ENCODE measurements around the gene PLIN3. TPM values are rescaled to one million over a fixed set of nuclear protein-coding genes. Genes with fewer than 3 reads are reported as not detected.

Gene PLIN3
- total RNA-seq, 1 experiment from 2014 or later = 157 TPM

DNA sequence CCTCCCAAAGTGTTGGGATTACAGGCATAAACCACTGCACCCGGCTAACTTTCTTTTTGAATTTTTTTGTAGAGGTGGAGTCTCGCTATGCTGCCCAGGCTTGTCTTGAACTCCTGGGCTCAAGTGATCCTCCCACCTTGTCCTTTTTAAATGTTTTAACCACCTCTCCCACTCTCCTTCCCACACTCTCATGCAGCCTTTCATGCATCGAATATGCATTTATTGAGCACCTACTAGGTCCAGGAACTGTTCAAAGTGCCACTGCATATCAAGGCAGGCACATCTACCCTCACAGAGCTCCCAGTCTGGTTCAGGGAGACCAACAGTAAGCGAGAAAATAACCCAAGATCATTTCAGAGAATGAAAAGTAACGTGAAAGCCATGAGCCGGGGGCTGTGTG lies 37.1 kb downstream of the PLIN3 start:
- DNase-seq (ENCODE audit: low read depth, low spot score) (no peak), ATAC-seq (no peak)
- no peaks in the 10 kb centered on the region for H3K9me3 ChIP-seq (ENCODE audit: control insufficient read depth, insufficient read depth, low read depth, low read length)
- H3K4me3 ChIP-seq (ENCODE audit: low read depth in 2 of 2, low read length in 2 of 2) = peak overlapping the region; percentile 63 to 85
- peak overlapping the region; percentile 92 for H3K27ac ChIP-seq (ENCODE audit: low read length)
- H3K36me3 ChIP-seq (ENCODE audit: control insufficient read depth, insufficient read depth, low read length) = peaks cover 3% of the 10 kb centered on the region; the same call in 1 of the 2 replicates
- BruUV-seq (replicated peaks) = no TSS peak
- ChIA-PET POLR2A (no interaction called here), CTCF (no interaction called here)
- H3K4me1 ChIP-seq (ENCODE audit: control insufficient read depth, insufficient read depth, low read length) = no peaks in the 10 kb centered on the region; the same call in none of the 2 replicates
- in situ Hi-C loops (cut with HindIII; ENCODE audit: low pct_unique_long_range_greater_than_20kb, low sequenced_read_pairs) (no loop called here), intact Hi-C loops (cut with micrococcal nuclease; ENCODE audit: unreplicated experiment) (no loop called here)
- TF ChIP-seq POLR2AphosphoS5 (IDR thresholded peaks at IDR 0.05; ENCODE audit: low read depth, low read length) = no peak
- TF ChIP-seq SIN3A (IDR thresholded peaks at IDR 0.05; ENCODE audit: borderline replicate concordance, insufficient read depth, low read depth, low read length) = no peak
- TF ChIP-seq, protein P1, sequence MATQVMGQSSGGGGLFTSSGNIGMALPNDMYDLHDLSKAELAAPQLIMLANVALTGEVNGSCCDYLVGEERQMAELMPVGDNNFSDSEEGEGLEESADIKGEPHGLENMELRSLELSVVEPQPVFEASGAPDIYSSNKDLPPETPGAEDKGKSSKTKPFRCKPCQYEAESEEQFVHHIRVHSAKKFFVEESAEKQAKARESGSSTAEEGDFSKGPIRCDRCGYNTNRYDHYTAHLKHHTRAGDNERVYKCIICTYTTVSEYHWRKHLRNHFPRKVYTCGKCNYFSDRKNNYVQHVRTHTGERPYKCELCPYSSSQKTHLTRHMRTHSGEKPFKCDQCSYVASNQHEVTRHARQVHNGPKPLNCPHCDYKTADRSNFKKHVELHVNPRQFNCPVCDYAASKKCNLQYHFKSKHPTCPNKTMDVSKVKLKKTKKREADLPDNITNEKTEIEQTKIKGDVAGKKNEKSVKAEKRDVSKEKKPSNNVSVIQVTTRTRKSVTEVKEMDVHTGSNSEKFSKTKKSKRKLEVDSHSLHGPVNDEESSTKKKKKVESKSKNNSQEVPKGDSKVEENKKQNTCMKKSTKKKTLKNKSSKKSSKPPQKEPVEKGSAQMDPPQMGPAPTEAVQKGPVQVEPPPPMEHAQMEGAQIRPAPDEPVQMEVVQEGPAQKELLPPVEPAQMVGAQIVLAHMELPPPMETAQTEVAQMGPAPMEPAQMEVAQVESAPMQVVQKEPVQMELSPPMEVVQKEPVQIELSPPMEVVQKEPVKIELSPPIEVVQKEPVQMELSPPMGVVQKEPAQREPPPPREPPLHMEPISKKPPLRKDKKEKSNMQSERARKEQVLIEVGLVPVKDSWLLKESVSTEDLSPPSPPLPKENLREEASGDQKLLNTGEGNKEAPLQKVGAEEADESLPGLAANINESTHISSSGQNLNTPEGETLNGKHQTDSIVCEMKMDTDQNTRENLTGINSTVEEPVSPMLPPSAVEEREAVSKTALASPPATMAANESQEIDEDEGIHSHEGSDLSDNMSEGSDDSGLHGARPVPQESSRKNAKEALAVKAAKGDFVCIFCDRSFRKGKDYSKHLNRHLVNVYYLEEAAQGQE (IDR thresholded peaks at IDR 0.05; ENCODE audit: insufficient read depth in 1 of 2, low read depth in 2 of 2, low read length in 1 of 2) = no peak
- TF ChIP-seq, protein P2, sequence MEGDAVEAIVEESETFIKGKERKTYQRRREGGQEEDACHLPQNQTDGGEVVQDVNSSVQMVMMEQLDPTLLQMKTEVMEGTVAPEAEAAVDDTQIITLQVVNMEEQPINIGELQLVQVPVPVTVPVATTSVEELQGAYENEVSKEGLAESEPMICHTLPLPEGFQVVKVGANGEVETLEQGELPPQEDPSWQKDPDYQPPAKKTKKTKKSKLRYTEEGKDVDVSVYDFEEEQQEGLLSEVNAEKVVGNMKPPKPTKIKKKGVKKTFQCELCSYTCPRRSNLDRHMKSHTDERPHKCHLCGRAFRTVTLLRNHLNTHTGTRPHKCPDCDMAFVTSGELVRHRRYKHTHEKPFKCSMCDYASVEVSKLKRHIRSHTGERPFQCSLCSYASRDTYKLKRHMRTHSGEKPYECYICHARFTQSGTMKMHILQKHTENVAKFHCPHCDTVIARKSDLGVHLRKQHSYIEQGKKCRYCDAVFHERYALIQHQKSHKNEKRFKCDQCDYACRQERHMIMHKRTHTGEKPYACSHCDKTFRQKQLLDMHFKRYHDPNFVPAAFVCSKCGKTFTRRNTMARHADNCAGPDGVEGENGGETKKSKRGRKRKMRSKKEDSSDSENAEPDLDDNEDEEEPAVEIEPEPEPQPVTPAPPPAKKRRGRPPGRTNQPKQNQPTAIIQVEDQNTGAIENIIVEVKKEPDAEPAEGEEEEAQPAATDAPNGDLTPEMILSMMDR (IDR thresholded peaks at IDR 0.05) = no peak
- TF ChIP-seq TCF7L2 (IDR thresholded peaks at IDR 0.05; ENCODE audit: low read depth, low read length) = no peak
- no peaks in the 10 kb centered on the region for H3K27me3 ChIP-seq (ENCODE audit: control insufficient read depth, insufficient read depth, low read length)

DNA sequence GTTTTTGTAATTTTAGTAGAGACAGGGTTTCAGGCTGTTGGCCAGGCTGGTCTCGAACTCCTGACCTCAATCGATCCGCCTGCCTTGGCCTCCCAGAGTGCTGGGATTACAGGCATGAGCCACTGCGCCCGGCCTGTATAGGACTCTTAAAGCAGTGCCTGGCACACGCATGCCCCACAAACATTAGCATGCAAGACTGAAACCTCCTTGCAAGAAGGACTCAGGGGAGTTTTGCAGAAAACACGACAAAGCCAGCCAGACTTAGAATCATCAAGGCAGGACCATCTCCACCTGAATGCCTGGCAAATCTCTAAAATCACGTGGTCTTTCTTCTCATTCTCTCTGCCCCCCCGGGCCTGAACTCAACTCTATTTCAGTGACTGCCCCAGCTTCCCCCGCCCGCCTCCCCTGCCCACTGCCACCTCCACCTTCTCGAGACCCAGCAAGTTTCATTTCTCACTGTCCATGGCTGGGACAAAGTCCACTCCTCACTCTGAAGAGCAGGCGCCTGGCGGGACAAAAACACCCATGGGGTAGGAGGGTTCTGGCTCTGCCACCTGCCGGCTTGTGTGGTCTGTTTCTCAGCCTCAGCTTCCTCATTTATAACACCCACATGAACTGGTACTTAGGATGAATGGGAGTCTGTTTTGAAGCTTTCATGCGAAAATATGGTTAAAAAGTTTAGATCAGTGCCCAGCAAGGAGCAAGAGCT lies 38.3 kb downstream of the PLIN3 start:
- intact Hi-C loops (cut with micrococcal nuclease; ENCODE audit: unreplicated experiment) = no loop called here
- in situ Hi-C loops (cut with HindIII; ENCODE audit: low pct_unique_long_range_greater_than_20kb, low sequenced_read_pairs) = no loop called here
- H3K36me3 ChIP-seq (ENCODE audit: control insufficient read depth, insufficient read depth, low read length) = peaks cover 3% of the 10 kb centered on the region; the same call in 1 of the 2 replicates
- POLR2A ChIA-PET = interaction anchor here (0.7 kb wide), 1 partner anchor 50 kb away, joined by 12 read pairs; no protein-coding TSS in a partner anchor
- DNase-seq (ENCODE audit: low read depth, low spot score) = no peak
- ATAC-seq = no peak
- H3K4me1 ChIP-seq (ENCODE audit: control insufficient read depth, insufficient read depth, low read length) = no peaks in the 10 kb centered on the region; the same call in none of the 2 replicates
- no TSS peak for BruUV-seq (replicated peaks)
- H3K4me3 ChIP-seq (ENCODE audit: low read depth in 2 of 2, low read length in 2 of 2) = no peak overlapping the region
- CTCF ChIA-PET = interaction anchor here (0.5 to 0.7 kb wide), 2 partner anchors 20 to 846 kb away, joined by 4 to 7 read pairs; no protein-coding TSS in a partner anchor
- no peak overlapping the region for H3K27ac ChIP-seq (ENCODE audit: low read length)
- no peaks in the 10 kb centered on the region for H3K27me3 ChIP-seq (ENCODE audit: control insufficient read depth, insufficient read depth, low read length)
- no peaks in the 10 kb centered on the region for H3K9me3 ChIP-seq (ENCODE audit: control insufficient read depth, insufficient read depth, low read depth, low read length)
- TF ChIP-seq, protein P2 (IDR thresholded peaks at IDR 0.05) = no peak
- TF ChIP-seq, protein P1 (IDR thresholded peaks at IDR 0.05; ENCODE audit: insufficient read depth in 1 of 2, low read depth in 2 of 2, low read length in 1 of 2) = no peak
- TF ChIP-seq SIN3A (IDR thresholded peaks at IDR 0.05; ENCODE audit: borderline replicate concordance, insufficient read depth, low read depth, low read length) = no peak
- no peak for TF ChIP-seq TCF7L2 (IDR thresholded peaks at IDR 0.05; ENCODE audit: low read depth, low read length)
- no peak for TF ChIP-seq POLR2AphosphoS5 (IDR thresholded peaks at IDR 0.05; ENCODE audit: low read depth, low read length)

Measured in Panc1 (cell line).